ENCODE data around the gene MPRIP. TPM values are rescaled to one million over a fixed set of nuclear protein-coding genes. Genes with fewer than 3 reads are reported as not detected.

Gene MPRIP
- total and polyA plus RNA-seq, 12 donors = 88.5 to 234 (median 175) TPM

DNA sequence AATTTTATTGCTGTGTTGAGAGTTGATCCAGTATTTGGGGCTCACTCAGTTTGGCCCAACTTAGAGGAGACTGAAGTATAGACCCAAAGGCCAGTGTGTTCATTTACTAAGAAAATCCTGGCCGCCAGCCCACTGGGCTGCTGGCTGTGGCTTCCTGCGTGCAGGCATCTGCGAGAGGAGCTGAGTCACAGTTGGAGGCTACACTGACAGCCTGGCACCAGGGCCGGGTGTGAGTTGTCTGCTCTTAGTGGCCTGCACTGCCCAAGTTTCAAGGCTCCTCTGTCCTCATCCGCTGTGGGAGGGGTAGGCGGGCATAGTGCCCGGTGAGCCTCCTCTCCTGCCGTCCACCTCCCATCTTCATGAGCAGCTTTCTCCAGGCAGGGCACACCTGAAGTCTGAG lies 109.7 kb downstream of the MPRIP start:
- intact Hi-C loops (cut with DNase I) = loop anchor here in 1 of 2 donors (10.0 kb wide), 1 partner anchor 147 kb away; no protein-coding TSS in a partner anchor
- H3K27ac ChIP-seq = peak overlapping the region in 4 of 5 donors; percentile 32 to 62 (median 51)

DNA sequence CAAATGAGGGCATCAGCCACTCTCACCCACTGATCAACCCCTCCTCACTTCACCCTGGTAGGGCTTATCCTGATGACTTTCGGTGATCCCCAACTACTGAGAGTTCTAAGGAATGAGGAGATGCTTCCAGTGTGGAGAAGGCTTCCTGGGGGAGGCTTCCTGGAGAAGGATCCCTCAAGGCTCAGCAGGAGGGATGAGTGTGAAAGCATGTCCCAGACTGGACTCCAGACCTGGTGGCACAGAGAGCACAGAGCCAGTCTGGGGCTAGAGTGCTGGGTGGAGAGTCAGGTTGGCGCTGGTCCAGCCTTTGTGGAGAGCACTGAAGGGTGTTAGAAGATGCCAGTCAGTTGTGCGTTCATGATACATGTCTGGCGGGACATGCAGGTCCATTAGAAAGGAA lies 110.1 kb downstream of the MPRIP start:
- Histone ChIP-seq H3K9me3 (replicated peaks in 1 of 3) (no peaks in the 10 kb centered on the region), H3K27me3 (no peaks in the 10 kb centered on the region), H3K36me3 (replicated peaks in 1 of 2) (peaks cover 0 to 70% of the 10 kb centered on the region in 2 donors), H3K4me1 (replicated peaks in 1 of 2) (peaks cover 14 to 17% of the 10 kb centered on the region in 2 donors), H3K27ac (peak overlapping the region in 2 of 5 donors; percentile 55 to 62), H3K4me3 (no peak overlapping the region)
- intact Hi-C loops (cut with DNase I) = loop anchor here in 1 of 2 donors (10.0 kb wide), 1 partner anchor 148 kb away; no protein-coding TSS in a partner anchor
- WGBS, 4 donors = 74 to 80% (median 77%) methylated on average over 4 of the region's 4 CpGs
- no peak for TF ChIP-seq POLR2A (IDR thresholded peaks at IDR 0.05)
- TF ChIP-seq, protein P1, sequence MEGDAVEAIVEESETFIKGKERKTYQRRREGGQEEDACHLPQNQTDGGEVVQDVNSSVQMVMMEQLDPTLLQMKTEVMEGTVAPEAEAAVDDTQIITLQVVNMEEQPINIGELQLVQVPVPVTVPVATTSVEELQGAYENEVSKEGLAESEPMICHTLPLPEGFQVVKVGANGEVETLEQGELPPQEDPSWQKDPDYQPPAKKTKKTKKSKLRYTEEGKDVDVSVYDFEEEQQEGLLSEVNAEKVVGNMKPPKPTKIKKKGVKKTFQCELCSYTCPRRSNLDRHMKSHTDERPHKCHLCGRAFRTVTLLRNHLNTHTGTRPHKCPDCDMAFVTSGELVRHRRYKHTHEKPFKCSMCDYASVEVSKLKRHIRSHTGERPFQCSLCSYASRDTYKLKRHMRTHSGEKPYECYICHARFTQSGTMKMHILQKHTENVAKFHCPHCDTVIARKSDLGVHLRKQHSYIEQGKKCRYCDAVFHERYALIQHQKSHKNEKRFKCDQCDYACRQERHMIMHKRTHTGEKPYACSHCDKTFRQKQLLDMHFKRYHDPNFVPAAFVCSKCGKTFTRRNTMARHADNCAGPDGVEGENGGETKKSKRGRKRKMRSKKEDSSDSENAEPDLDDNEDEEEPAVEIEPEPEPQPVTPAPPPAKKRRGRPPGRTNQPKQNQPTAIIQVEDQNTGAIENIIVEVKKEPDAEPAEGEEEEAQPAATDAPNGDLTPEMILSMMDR (IDR thresholded peaks at IDR 0.05) = no peak
- peak in 3 of 7 donors; percentile 31 to 52 (median 39) for DNase-seq

More for the DNA sequence above, 109.7 kb downstream of the MPRIP start:
- Histone ChIP-seq H3K9me3 (replicated peaks in 1 of 3) (no peaks in the 10 kb centered on the region), H3K4me1 (replicated peaks in 1 of 2) (peaks cover 14 to 17% of the 10 kb centered on the region in 2 donors), H3K27me3 (no peaks in the 10 kb centered on the region), H3K4me3 (no peak overlapping the region), H3K36me3 (replicated peaks in 1 of 2) (peaks cover 0 to 70% of the 10 kb centered on the region in 2 donors)
- 11 to 52% (median 36%) methylated on average over 2 to 8 of the region's 8 CpGs for WGBS, 4 donors
- no peak for TF ChIP-seq POLR2A (IDR thresholded peaks at IDR 0.05)
- TF ChIP-seq, protein P1 (IDR thresholded peaks at IDR 0.05) = no peak
- DNase-seq = peak; percentile 91 to 99 (median 97)

DNA sequence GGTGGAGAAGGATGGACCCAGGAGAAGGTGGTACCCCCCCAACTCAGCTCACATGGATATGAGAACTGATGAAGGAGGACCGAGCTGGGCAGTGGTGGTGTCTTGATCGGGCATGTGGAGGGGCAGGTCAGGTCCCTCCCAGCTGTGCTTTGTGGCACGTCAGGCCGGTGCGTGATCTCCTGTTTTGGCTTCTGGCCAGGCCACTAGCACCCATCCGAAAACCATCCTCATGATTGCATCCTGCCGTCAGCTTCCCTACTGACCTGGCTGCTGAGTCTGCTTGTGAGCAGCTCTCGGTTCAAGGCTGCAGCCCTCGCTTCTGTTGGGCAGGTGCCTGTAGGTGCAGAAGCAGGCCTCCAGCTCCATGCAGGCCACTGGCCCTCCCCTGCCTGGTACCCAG lies 110.8 kb downstream of the MPRIP start:
- no peak overlapping the region for H3K27ac ChIP-seq
- no peak for DNase-seq
- TF ChIP-seq, protein P1 (IDR thresholded peaks at IDR 0.05) = no peak
- TF ChIP-seq POLR2A (IDR thresholded peaks at IDR 0.05) = no peak
- WGBS, 4 donors = 87 to 92% (median 90%) methylated on average over 5 to 9 of the region's 9 CpGs
- peaks cover 14 to 17% of the 10 kb centered on the region in 2 donors for H3K4me1 ChIP-seq (replicated peaks in 1 of 2)
- no peak overlapping the region for H3K4me3 ChIP-seq
- intact Hi-C loops (cut with DNase I) = loop anchor here in 1 of 2 donors (10.0 kb wide), 1 partner anchor 148 kb away; no protein-coding TSS in a partner anchor
- peaks cover 0 to 72% of the 10 kb centered on the region in 2 donors for H3K36me3 ChIP-seq (replicated peaks in 1 of 2)
- no peaks in the 10 kb centered on the region for H3K9me3 ChIP-seq (replicated peaks in 1 of 3)
- H3K27me3 ChIP-seq = no peaks in the 10 kb centered on the region

DNA sequence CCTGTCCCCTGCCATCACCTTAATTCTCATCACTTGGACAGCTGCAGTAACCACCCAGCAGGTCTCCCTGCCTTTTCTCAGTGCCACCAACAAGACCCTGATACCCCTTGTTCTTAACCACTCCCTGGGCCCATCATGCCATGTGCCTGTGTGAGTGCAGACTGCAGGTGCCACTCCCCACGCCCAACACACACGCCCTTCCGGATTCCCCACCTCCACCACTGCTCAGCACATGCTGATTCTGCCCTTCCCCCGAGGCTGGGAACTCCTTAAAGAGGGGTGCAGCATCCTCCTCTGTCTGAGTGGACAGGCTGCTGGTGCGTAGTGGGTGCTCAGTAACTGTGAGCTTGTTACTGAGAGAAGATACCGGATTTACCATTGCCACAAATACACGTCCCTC lies 111.5 kb downstream of the MPRIP start:
- Histone ChIP-seq H3K27me3 (no peaks in the 10 kb centered on the region), H3K36me3 (replicated peaks in 1 of 2) (peaks cover 0 to 74% of the 10 kb centered on the region in 2 donors), H3K9me3 (replicated peaks in 1 of 3) (no peaks in the 10 kb centered on the region), H3K4me1 (replicated peaks in 1 of 2) (peaks cover 14 to 17% of the 10 kb centered on the region in 2 donors), H3K4me3 (no peak overlapping the region), H3K27ac (no peak overlapping the region)
- WGBS, 4 donors = 76 to 90% (median 79%) methylated on average over 4 to 7 of the region's 7 CpGs
- intact Hi-C loops (cut with DNase I) = loop anchor here in 1 of 2 donors (10.0 kb wide), 1 partner anchor 149 kb away; no protein-coding TSS in a partner anchor
- TF ChIP-seq, protein P1 (IDR thresholded peaks at IDR 0.05) = no peak
- TF ChIP-seq POLR2A (IDR thresholded peaks at IDR 0.05) = no peak
- DNase-seq = no peak
